HuH-7.5 (cell line): ENCODE data around the gene PXMP4.
"Not testable (repeated sequence)": the region's sequence is repeated elsewhere in the genome, so short reads cannot be mapped to it uniquely, and the experiment has no call there.

ENCODE experiments used
- DNase-seq: peaks from one replicate; pipeline ENCODE4 v3.0.0; 2011; ENCODE audit warnings: low spot score

The PXMP4 gene

DNA sequence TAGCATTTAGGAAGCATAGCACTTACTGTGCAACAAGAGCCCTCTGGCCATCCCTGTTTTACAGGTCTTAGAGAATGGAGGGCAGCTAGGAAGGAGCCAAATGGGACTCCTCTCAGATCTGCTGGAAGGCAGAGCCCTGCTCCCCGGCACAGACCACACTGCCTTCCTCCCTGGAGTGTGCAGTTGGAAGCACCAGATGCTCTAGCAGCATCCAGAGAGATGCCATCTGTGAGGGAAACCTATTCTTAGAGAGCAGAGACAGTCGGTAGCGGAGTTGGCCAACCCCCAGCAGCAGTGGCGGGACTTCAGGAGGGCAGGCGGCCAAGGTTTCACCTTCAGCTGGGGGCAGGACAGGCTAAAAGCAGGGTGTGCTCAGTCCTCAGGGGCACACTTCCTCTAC, 17.2 kb downstream of the PXMP4 start:
- DNase-seq = no peak

DNA sequence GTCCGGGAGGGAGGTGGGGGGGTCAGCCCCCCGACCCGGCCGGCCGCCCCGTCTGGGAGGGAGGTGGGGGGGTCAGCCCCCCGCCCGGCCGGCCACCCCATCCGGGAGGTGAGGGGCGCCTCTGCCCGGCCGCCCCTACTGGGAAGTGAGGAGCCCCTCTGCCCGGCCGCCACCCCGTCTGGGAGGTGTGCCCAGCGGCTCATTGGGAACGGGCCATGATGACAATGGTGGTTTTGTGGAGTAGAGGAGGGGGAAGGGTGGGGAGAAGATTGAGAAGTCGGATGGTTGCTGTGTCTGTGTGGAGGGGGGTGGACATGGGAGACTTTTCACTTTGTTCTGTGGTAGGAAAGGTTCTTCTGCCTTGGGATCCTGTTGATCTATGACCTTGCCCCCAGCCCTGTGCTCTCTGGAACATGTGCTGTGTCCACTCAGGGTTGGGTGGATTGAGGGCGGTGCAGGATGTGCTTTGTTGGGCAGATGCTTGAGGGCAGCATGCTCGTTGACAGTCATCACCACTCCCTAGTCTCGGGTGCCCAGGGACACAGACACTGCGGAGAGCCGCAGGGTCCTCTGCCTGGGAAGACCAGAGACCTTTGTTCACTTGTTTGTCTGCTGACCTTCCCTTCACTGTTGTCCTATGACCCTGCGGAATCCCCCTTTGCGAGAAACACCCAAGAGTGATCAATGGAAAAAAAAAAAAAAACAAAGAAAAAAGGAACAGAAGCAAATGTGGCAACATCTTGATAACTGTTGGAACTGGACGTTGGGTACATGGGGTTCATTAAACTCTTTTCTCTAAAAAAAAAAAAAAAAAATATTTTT, 18.3 kb downstream of the PXMP4 start:
- DNase-seq = no peak

DNA sequence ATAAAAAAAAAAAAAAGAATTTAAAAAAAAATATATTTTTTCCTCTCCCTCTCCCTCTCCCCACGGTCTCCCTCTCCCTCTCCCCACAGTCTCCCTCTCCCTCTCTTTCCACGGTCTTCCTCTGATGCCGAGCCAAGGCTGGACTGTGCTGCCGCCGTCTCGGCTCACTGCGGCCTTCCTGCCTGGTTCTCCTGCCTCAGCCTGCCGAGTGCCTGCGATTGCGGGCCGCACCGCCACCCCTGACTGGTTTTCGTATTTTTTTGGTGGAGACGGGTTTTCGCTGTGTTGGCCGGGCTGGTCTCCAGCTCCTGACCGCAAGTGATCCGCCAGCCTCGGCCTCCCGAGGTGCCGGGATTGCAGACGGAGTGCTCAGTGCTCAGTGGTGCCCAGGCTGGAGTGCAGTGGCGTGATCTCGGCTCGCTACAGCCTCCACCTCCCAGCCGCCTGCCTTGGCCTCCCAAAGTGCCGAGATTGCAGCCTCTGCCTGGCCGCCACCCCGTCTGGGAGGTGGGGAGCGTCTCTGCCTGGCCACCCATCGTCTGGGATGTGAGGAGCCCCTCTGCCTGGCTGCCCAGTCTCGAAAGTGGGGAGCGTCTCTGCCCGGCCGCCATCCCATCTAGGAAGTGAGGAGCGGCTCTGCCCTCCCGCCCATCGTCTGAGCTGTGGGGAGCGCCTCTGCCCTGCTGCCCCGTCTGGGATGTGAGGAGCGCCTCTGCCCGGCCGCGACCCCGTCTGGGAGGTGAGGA, 19.2 kb downstream of the PXMP4 start:
- DNase-seq = not testable (repeated sequence)

DNA sequence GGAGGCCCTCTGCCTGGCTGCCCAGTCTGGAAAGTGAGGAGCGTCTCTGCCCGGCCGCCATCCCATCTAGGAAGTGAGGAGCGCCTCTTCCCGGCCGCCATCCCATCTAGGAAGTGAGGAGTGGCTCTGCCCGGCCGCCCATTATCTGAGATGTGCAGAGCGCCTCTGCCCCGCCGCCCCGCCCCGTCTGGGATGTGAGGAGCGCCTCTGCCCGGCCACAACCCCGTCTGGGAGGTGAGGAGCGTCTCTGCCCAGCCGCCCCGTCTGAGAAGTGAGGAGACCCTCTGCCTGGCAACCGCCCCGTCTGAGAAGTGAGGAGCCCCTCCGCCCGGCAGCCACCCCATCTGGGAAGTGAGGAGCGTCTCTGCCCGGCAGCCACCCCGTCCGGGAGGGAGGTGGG, 21.1 kb downstream of the PXMP4 start:
- not testable (repeated sequence) for DNase-seq

DNA sequence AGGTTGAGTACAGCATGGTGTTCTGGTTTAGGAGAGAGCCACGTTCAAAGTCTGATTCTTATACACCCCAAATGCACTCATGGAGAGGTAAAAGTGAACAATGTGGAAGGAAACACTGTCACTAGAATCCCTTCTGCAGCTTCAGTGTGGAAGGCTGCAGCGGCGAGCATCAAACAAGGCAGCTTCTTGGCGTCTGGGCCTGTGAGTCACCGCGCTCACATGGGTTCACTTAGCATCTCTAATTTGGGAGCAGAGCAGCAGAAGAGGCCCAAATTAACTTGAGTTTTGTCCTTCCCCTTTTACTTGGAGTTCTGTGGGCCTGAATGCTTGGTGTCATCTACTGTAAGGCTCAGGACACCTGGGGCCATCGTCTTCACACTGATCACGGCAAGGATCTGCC, 23.0 kb downstream of the PXMP4 start:
- DNase-seq = no peak

DNA sequence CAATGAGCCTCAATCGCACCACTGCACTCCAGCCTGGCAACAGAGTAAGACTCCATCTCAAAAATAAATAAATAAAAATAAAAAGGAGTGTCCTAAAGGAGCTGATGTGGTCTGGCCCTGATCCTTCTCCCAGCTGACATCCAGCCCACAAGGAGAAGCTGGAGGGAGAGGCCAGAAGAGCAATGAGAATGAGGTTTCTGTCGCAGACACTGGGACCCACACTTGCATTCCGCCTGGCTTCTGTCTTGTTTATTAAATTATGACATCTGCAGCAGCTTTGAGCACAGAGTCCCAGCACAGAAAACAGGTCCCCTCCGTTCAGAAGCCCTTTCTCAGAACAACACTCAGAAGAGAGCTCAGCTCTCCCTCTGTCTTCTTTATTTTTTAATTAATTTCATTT, 23.7 kb downstream of the PXMP4 start:
- no peak for DNase-seq

DNA sequence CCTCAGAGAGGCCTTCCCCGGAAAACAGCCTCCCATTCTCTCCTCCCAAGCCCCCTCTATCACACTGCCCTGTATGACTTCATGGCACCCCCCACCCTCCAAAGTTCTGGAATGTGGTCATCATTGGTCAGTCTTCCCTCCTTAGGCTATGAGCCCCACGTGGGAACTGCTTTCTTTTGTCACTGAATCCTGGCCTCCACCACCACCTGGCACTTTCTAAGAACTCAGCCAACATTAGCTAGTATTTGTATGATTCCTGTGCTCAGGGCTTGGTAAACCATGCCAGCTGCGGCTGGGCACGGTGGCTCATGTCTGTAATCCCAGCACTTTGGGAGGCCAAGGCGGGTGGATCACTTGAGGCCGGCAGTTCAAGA, 25.5 kb downstream of the PXMP4 start:
- DNase-seq = no peak

DNA sequence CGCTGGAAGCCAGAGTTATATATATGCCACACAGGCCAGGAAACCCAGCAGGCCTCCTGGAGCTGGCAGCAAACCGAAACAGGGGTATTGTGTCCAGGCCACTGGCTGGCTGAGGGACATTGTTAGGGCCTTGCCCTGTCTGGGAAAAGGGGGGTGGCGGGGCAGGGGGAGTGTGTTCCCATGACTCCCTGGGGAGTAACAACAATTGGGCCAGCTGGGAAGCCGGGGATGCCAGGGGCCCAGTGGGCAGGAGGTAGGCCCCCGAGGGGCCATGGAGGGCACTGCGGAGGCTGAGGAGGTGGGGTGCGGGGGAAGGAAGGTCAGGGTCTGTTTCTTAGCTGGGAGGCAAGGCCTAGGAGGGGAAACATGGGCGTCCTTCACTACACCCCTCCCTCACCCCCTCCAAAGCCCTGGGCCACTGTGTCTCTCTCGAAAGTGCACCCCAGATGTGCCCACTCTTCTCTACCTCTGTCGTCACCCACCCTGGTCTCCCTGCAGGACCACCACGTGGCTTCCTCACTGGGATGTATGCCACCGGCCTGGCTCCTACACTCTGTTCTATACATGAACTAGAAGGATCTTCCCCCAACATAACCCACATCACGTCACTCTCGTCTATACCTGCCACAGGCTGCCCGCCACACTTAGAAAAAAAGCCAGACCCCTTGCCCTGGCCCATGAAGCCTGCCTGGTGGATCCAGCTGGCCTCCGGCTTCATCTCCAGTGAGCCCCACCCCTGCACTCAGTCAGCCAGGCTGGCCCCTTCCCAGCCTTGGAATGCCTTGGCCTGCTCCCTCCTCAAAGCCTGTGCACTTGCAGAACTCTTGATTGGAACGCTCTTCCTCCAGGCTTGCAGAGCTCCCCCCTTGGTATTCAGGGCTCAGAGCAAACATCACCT, 26.1 kb downstream of the PXMP4 start:
- no peak for DNase-seq

DNA sequence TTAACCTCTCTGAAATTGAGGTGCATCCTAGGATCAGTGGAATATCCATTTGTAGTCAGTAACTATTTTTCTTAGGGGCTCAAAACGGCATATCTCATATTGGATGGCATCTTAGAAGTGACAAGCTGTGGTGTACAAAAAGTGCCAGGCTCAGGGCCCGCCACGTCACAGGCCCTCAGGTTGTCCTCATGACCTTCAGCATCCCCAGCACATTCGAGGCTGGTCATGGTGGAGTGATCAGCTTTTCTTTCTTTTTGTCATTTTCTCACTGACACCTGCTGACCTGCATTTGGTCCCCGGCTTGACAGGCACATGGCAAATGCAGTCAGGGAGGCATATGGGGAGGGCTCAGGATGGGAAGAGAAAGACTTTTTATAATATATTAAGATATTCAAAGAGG, 26.8 kb downstream of the PXMP4 start:
- DNase-seq = no peak

DNA sequence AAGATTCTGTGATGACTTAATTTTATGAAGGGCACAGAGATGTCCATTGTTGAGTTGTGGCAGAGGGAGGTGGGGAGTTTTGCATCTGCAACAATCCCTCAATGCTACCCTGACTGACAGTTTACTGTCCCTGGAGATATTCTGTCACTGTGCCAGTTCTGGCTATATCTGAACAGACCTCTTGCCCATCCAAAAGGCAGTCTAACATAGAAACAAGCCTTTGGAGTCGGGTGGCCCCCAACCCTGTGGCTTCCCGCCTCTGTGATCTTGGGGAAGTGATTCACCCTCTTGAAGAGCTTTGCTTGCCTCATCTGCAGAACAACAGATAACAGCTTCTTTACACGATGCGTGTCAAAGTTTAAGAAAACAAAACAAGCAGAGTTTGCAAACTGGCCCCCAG, 30.1 kb downstream of the PXMP4 start:
- DNase-seq = no peak

DNA sequence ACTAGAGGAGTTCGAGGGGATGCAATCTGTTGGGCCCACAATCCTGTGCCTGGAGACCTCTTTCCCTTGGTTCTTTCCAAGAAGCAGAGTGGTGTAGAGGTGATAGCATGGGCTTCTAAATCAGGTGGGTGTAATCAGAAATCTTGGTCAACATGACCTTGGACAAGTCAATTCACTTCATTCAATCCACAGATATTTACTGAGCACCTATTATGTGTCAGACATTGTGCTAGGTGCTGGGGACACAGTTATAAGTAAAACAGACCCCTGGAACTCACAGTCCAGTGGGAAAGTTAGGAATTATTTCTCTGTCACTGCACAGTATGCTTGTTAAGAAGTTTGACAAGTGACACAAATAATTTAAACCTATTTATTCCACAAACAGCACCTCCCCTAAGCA, 30.6 kb downstream of the PXMP4 start:
- DNase-seq = no peak

DNA sequence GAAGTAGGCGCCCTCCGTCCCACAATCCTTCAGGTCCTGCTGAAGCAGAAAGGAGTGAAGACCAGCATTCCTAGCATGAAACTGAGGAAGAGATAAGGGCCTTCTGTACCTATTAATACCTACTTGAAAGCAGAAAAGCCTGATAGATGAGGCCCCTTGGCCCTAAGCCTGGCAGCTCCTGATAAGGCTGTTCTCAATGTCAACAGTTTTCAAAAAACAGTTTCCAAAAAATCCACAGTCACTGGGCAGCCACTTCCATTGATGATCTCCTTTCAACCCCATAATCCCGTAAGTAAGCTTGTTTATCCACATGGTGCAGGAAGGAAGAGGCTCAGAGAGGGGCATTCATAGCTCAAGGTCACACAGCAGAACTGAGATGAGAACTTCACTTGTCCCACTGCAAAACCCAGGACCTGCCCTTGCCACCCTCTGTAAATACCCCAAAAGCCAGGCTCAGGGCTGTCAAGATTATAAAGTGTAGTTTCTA, 31.1 kb downstream of the PXMP4 start:
- no peak for DNase-seq

DNA sequence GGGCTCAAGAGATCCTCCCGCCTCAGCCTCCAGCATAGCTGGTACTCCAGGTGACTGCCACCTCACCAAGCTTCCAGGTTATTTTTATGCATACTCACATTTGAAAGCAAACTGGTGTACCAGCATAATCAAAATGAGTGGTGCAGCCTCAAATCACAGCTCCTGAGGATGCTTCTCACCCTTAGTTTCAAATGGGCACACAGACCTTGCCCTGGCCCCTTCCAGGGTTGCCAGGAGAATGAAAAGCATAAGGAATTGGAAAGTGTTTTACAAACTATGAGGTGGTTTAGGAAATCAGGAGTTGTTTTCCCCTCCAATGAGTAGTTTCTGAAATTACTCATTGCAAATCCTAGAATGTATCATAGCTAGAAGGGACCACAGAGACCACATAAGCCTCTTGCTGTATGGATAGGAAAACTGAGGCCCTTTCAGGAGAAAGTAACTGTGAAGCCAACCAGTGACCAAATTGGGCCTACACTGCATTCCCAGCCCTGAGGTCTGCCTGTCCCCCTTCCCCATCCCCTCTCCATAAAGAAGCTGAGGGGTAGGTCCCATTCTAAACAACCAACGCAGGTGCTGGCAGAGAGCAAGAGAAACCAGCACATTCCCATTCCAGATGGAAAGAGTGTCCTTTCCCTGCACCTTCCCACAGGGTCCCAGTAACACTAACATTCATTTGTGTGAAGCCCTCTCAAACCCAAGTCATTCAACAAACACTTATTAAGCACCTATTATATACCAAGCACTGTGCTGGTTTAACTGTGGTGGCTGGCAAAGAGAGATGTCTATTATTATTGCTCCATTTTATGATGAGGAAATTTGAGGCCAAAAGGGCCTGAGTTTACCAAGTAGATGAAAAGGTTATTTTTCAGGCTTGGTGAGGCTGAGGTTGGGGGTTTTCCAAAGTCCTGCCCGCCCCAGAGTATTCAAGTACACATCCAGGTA, 31.8 kb downstream of the PXMP4 start:
- DNase-seq = no peak

DNA sequence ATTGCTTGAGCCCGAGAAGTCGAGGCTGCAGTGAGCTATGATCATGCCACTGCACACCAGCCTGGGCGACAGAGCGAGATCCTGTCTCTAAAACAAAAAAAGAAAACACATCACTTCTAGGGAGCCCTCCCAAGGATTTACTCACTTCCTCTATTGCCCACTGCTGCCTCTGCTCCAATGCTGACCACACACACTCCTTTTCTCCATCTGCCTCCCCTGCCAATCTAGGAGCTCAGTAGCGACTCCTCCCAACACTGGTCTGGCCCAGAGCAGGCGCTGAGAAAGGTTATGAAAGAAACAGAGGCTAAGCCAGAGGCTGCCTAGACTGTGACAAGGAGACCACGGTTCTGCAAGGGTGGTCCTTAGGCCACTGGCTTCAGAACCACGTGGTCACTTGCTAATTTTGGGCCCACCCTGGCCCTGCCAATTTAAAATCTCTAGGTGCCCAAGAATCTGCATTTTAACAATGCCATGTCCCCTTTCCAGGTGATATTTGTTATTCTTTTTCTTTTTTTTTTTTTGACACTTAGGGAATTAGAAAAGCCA, 32.7 kb downstream of the PXMP4 start:
- DNase-seq = no peak

DNA sequence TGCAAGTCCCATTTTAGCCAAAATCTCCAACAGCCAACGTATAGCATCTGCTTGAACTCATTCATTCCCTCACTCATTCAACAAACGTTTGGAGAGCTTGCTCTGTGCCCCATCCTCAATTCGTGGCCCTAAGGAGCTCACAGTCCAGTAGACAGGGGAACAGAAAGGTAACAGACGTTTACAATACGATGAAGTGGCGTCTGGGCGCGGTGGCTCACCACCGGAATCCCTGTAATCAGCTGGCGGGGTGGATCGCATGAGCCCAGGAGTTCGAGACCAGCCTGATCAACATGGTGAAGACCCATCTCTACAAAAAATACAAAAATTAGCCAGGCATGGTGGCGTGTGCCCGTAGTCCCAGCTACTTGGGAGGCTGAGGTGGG, 33.1 kb downstream of the PXMP4 start:
- no peak for DNase-seq

DNA sequence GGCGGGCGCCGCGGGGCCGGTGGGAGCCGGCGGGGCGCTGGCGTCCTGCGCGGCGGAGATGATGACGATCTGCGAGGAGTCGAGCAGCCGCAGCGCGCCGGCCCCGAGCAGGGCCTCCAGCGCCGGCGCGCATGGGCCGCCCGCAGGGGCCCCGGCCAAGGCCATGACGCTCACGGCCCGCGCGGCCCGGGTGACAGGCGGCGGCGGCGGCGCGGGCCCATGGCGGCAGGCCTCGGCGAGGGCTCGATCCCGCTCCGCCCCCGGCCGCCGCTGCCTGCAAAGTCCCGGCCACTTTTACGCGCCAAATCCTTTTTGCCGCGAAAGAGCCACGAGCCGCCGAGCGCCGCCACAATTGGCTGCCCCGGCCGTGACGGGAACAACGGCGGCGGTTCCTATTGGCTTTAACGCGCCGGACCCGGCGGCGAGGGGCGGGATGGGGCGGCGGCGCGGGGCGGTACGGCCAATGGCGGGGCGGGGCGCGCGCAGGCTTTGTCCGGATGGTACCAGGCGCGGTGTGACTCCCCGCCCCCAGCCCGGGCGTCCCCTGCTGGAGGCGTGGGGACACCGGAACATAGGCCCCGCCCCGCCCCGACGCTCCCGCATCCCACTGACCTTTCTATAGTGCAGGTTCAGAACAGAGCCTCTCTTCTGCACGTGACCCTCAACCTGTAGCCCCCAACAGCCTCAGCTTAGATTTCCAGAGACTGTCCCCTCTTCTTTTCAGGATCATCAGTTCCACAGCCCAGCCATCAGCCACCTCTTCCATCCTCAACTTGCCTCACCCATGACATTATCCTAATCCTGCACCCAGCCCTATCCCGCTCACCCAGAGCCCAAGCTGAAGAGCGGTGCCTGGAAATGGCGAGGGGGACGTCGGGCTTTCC, 33.8 kb downstream of the PXMP4 start, which contains the start of gene E2F1:
Gene E2F1 (minus strand): TSS at position 286 of the 884 bp plus-strand sequence. CDS start 121 bp downstream, at position 165.
- peak; percentile 100 for DNase-seq

DNA sequence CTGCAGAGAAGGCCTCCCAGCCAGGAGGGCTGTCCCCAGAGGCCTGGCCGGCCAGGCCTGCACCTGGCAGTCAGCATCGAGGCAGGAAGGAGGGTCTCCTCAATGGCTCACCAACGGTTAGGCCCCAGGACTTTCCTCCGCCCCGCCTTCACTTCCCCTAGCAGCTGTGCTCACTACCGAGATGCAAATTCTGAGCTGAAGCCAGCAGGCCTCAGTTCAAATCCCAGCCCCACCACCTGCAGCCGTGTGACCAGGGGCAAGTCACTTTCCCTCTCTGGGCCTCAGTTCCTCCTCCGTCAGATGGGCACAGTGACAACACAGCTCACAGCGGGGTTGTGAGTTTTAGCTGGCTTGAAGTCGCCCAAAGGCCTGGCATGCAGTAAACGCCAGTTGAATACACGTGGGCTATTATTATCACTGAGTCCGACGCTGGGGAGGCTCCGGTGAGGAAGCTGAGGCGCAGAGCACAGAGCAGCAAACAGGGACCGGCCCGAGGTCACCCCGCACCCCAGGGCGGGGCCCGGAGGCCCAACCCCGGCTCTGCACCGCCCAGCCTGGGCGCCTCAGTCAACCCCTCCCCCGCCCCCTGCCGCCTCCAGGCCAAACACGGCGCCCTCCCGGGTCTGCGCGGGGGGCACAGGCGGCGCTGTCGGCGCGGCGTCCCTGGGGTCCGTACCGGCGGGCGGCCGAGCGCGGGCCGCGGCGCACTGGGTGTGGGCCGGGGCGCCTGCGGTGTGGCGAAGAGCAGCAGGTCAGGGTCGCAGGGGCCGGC, 34.6 kb downstream of the PXMP4 start:
- DNase-seq = peak; percentile 92

DNA sequence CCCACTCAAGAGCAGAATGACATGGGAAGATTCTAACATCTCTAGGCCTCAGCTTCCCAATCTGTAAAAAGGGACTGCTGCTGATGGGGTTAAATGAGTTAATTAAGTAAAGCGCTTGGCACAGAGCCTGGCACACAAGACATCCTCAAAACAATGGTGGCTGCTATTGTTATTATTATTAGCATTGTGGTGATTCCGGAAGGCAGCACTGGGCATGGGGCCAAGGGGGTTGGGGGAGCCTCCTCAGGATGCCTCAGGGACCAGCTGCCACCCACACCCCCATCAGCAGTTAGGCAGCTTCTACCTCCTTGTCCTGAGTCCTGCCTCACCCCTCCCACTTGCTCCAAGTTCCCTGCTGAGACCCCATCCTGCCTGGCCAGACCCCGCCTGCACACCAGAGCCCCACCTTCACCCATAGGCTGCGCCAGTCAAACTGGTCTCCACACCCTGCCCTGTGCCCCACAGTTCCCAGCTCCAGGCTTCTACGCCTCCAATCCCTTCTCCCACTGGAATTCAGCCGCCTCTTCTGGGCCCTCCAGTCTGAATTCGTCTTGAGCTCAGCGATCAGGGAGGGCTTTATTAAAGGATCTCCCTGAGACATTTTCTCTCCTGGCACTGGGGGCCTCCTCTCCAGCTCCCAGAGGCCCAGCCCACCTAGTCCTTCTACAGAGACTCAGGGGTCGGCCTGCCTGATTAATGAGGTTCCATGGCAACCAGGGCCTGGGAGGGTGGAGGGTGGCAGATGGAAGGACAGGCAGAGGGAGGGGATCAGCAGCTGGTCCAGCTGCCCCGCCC, 35.4 kb downstream of the PXMP4 start:
- DNase-seq = no peak
